GM20431 (cell line): ENCODE measurements around the gene MAPK14.

Experiments used
- in situ Hi-C: fragments of 300-500 bp; cut with MseI, MboI; formaldehyde crosslinking; loops from one replicate; pipeline ENCODE4 v1.15.0; 2020; ENCODE audit warnings: low sequenced_read_pairs; ENCODE audit not compliant: unreplicated experiment

The MAPK14 gene

GRCh38 chr6:36098253-36098919 is 70.8 kb downstream of the MAPK14 start:
- in situ Hi-C loops: no loop called here

GRCh38 chr6:36098920-36099647 is 71.5 kb downstream of the MAPK14 start:
- in situ Hi-C loops: no loop called here

GRCh38 chr6:36099869-36100483 is 72.4 kb downstream of the MAPK14 start:
- in situ Hi-C loops: no loop called here

GRCh38 chr6:36101691-36102090 is 74.1 kb downstream of the MAPK14 start:
- in situ Hi-C loops: no loop called here

GRCh38 chr6:36102853-36103252 is 75.2 kb downstream of the MAPK14 start:
- in situ Hi-C loops: no loop called here

- in situ Hi-C loops: no loop called here
Measured at GRCh38 chr6:36104836-36105235, 77.2 kb downstream of the MAPK14 start.

- in situ Hi-C loops: no loop called here
Measured at GRCh38 chr6:36109092-36109491, 81.5 kb downstream of the MAPK14 start.

GRCh38 chr6:36110050-36110449 is 82.4 kb downstream of the MAPK14 start:
- in situ Hi-C loops: no loop called here

GRCh38 chr6:36110863-36111262 is 83.3 kb downstream of the MAPK14 start:
- in situ Hi-C loops: no loop called here

GRCh38 chr6:36111526-36111925 is 83.9 kb downstream of the MAPK14 start:
- in situ Hi-C loops: no loop called here

GRCh38 chr6:36113049-36113448 is 85.4 kb downstream of the MAPK14 start:
- in situ Hi-C loops: no loop called here

GRCh38 chr6:36113703-36114102 is 86.1 kb downstream of the MAPK14 start:
- in situ Hi-C loops: no loop called here

- in situ Hi-C loops: no loop called here
Measured at GRCh38 chr6:36114798-36115408, 87.3 kb downstream of the MAPK14 start.

GRCh38 chr6:36115412-36115811 is 87.8 kb downstream of the MAPK14 start:
- in situ Hi-C loops: no loop called here

- in situ Hi-C loops: no loop called here
Measured at GRCh38 chr6:36116066-36116864, 88.7 kb downstream of the MAPK14 start.

- in situ Hi-C loops: no loop called here
Measured at GRCh38 chr6:36116943-36117342, 89.3 kb downstream of the MAPK14 start.

- in situ Hi-C loops: no loop called here
Measured at GRCh38 chr6:36117658-36118549, 90.3 kb downstream of the MAPK14 start.

GRCh38 chr6:36118550-36119107 is 91.0 kb downstream of the MAPK14 start:
- in situ Hi-C loops: no loop called here

GRCh38 chr6:36119209-36119608 is 91.6 kb downstream of the MAPK14 start:
- in situ Hi-C loops: no loop called here
